Posterior cingulate gyrus (tissue), 11 donors: ENCODE measurements around the gene NOL4.

Experiments used
- DNase-seq, 10 donors: peaks; one replicate each; pipeline versions ENCODE4 v3.0.0 to v3.0.0-alpha.2; 2020 to 2021; ENCODE audit warnings: mixed read lengths in 3 of 10
- intact Hi-C: fragments of 100-400 bp; cut with DNase I; formaldehyde crosslinking; loops from one replicate; pipeline ENCODE4 v1.15.1; 2023

Gene NOL4

GRCh38 chr18:34207344-34207851, 17.3 kb downstream of the NOL4 start:
- no peak for DNase-seq
- intact Hi-C loops, result no loop called here

- intact Hi-C loops, result no loop called here
- DNase-seq, result no peak
Observed at GRCh38 chr18:34203866-34204265, 20.8 kb downstream of the NOL4 start.

- no peak for DNase-seq
Observed at GRCh38 chr18:34196256-34196655, 28.5 kb downstream of the NOL4 start.

GRCh38 chr18:34194239-34194638, 30.5 kb downstream of the NOL4 start:
- intact Hi-C loops, result no loop called here
- no peak for DNase-seq

More at GRCh38 chr18:34196256-34196655, 28.5 kb downstream of the NOL4 start:
- intact Hi-C loops, result no loop called here

- no peak for DNase-seq
- intact Hi-C loops, result no loop called here
Observed at GRCh38 chr18:34189656-34190435, 34.9 kb downstream of the NOL4 start.
